K562 (cell line): Measurements from ENCODE around the gene ADCYAP1R1. TPM values are rescaled to one million over a fixed set of nuclear protein-coding genes. Genes with fewer than 3 reads are reported as not detected.

Source experiments
- ATAC-seq: fragments of 200-7000 bp; cut with Tn5 transposase; 3 replicates; pipeline ENCODE4 v1.9.1; 2020; ENCODE audit warnings: moderate library complexity
- BruUV-seq: library from RNA; stranded (reverse); fragments of 400-500 nt; replicated peaks from 2 replicates; lab custom pipeline; 2021; lab: Mats Ljungman, UMichigan
- CTCF ChIA-PET: fragments of 300-600 bp; formaldehyde crosslinking; extraction: SDS; loops from one replicate; lab custom pipeline; 2021; ENCODE audit warnings: low intra/inter-chr PET ratio; lab: Yijun Ruan, JAX
- POLR2A ChIA-PET: fragments of 300-600, 350-650 bp; sonication (Branson Sonifier 250); formaldehyde crosslinking; extraction: SDS; loops from one replicate; lab custom pipeline; 2021; ENCODE audit warnings: antibody characterized with exemption, inconsistent platforms; lab: Yijun Ruan, JAX
- DNase-seq, 4 experiments: peaks; one replicate each; pipeline versions ENCODE4 v3.0.0 to v3.0.0-alpha.2; 2011 to 2018; ENCODE audit warnings: low spot score in 3 of 4, mixed read lengths in 3 of 4; ENCODE audit errors: extremely low read depth in 1 of 4
- FAIRE-seq: peaks from 2 replicates; lab custom pipeline; 2011; peaks lifted over from hg19 to GRCh38; lab: Jason Lieb, UNC
- H2AFZ ChIP-seq: 2 replicates; pipeline ENCODE4 v1.6.0; 2011; ENCODE audit warnings: low read depth, low read length, control low read depth, inconsistent platforms
- H3K27ac ChIP-seq: fragments of 200-600 bp; 3 replicates; pipeline ENCODE4 v1.8.0; 2011; ENCODE audit warnings: low read depth, mild to moderate bottlenecking, control low read depth, inconsistent platforms, low read length, moderate library complexity, mixed read lengths; ENCODE audit errors: extremely low read depth
- H3K27me3 ChIP-seq, 2 experiments: fragments of 300-600 bp in 1 of 2; 2 replicates in 1 of 2; 3 replicates in 1 of 2; pipeline versions ENCODE4 v1.6.0 to v1.8.0; 2011; ENCODE audit warnings: inconsistent platforms in 2 of 2, low read length in 2 of 2, mild to moderate bottlenecking in 1 of 2, mixed read lengths in 1 of 2, moderate library complexity in 1 of 2; ENCODE audit not compliant: control insufficient read depth in 2 of 2, insufficient read depth in 2 of 2
- H3K36me3 ChIP-seq: fragments of 300-600 bp; 3 replicates; pipeline ENCODE4 v1.8.0; 2011; ENCODE audit warnings: mild to moderate bottlenecking, low read length, inconsistent platforms; ENCODE audit not compliant: control insufficient read depth, insufficient read depth
- H3K4me1 ChIP-seq, 2 experiments: fragments of 200-600 bp in 1 of 2; replicated peaks in 1 of 2; 2 replicates in 1 of 2; 3 replicates in 1 of 2; pipeline versions ENCODE4 v1.5.1 to v1.8.0; 2011; ENCODE audit warnings: inconsistent platforms in 2 of 2, low read length in 2 of 2, mild to moderate bottlenecking in 1 of 2, mixed read lengths in 1 of 2, moderate library complexity in 1 of 2; ENCODE audit not compliant: control insufficient read depth in 2 of 2, insufficient read depth in 2 of 2
- H3K4me2 ChIP-seq: 2 replicates; pipeline ENCODE4 v1.6.1; 2011; ENCODE audit warnings: low read length, control low read depth, inconsistent platforms, mixed read lengths; ENCODE audit not compliant: insufficient read depth
- H3K4me3 ChIP-seq: fragments of 200-600 bp; sonication (generic), shearing (Covaris generic); 2 replicates; pipeline ENCODE4 v1.5.1; 2016; ENCODE audit warnings: control low read depth, inconsistent platforms
- H3K79me2 ChIP-seq: fragments of 200-600 bp; 3 replicates; pipeline ENCODE4 v1.8.0; 2011; ENCODE audit warnings: low read length, inconsistent platforms; ENCODE audit not compliant: control insufficient read depth, insufficient read depth
- H3K9ac ChIP-seq, 2 experiments: 2 replicates each; pipeline versions ENCODE4 v1.6.0 to v1.6.1; 2011; ENCODE audit warnings: low read depth in 2 of 2, low read length in 2 of 2, control low read depth in 1 of 2, inconsistent platforms in 1 of 2, mild to moderate bottlenecking in 1 of 2, mixed read lengths in 1 of 2; ENCODE audit not compliant: insufficient read depth in 1 of 2
- H3K9me1 ChIP-seq: one replicate; pipeline ENCODE4 v1.6.0; 2011; ENCODE audit warnings: inconsistent platforms, mild to moderate bottlenecking, low read length, moderate library complexity; ENCODE audit not compliant: control insufficient read depth, insufficient read depth
- H3K9me3 ChIP-seq: replicated peaks from 2 replicates; pipeline ENCODE4 v1.5.1; 2011; ENCODE audit warnings: low read depth, low read length, inconsistent platforms; ENCODE audit not compliant: control insufficient read depth, insufficient read depth
- H4K20me1 ChIP-seq: replicated peaks from 2 replicates; pipeline ENCODE4 v1.6.1; 2011; ENCODE audit warnings: low read length, inconsistent platforms, mixed read lengths; ENCODE audit not compliant: control insufficient read depth, insufficient read depth
- SRSF1 ChIP-seq: fragments of 200-400 bp; formaldehyde crosslinking; IDR thresholded peaks from 2 replicates; pipeline ENCODE4 v1.6.1; 2017; ENCODE audit warnings: mild to moderate bottlenecking, low read depth, low read length, moderate library complexity
- WGBS: fragments of 100-300 bp; shearing (Covaris generic); methylation state at CpG from one replicate; pipeline ENCODE4 v1.1.6; 2016; ENCODE audit warnings: low coverage, mixed read lengths; ENCODE audit not compliant: insufficient coverage; ENCODE audit errors: missing lambda C conversion rate; 5-methylcytosine and 5-hydroxymethylcytosine counted together
- in situ Hi-C: fragments of 300-500 bp; cut with MboI; formaldehyde crosslinking; loops from 4 replicates; pipeline ENCODE4 v1.15.0; 2018; ENCODE audit warnings: inconsistent platforms, mixed read lengths
- intact Hi-C: fragments of 100-400 bp; cut with micrococcal nuclease; formaldehyde crosslinking; loops from 2 replicates; pipeline ENCODE4 v1.14.2; 2022
- polyA plus RNA-seq, 8 experiments: library from polyadenylated mRNA; depleted of rRNA in 4 of 8; stranded (reverse) in 5 of 8; unstranded in 3 of 8; fragments of >200 nt; fragmentation: Nextera tagmentation in 2 of 8; fragmentation: Illumina TruSeq in 1 of 8; extraction: Ambion mirVana in 2 of 8; extraction: Trizol in 1 of 8; gene quantifications; 2 replicates each; pipeline versions ENCODE4 v1.2.1 to v1.2.3, GENCODE V29; 2011 to 2014; ENCODE audit warnings: inconsistent platforms in 1 of 8, missing spikeins in 1 of 8
- total RNA-seq, 7 experiments: library from RNA; depleted of rRNA in 6 of 7; stranded (reverse); fragments of >200 nt in 6 of 7; fragmentation: Illumina TruSeq in 2 of 7; extraction: Trizol in 2 of 7; gene quantifications; 2 replicates each; pipeline versions ENCODE4 v1.2.1 to v1.2.3, GENCODE V29; 2011 to 2021; ENCODE audit warnings: low replicate concordance in 1 of 7
- TF ChIP-seq, protein P1 (sequence below): fragments of 150-350 bp; IDR thresholded peaks from 2 replicates; pipeline ENCODE4 v1.6.1; 2014; ENCODE audit warnings: low read depth, mild to moderate bottlenecking, low read length, borderline replicate concordance

Gene ADCYAP1R1
- total and polyA plus RNA-seq, 9 of the 15 experiments (the other 6 are each of a cell fraction or from before 2014, with no cell fraction given) = 0.03 to 0.07 TPM; not detected in 7

DNA sequence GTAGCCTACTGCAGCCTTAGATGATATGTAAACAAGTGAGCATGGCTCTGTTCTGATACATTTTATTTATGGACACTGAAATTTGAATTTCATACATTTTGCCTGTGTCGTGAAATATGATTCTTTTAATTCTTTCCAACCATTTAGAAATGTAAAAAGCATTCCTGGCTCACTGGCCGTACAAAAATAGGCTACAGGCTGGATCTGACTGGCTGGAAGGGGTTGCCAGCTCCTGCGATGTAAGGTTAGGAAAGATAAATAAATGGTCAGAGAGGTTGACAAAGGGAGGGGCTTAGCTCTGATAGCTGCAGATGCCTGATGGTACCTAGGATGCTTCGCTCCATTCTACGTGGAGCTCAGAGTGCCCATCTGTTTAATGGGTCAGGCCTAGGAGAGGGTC is 3.4 kb downstream of the ADCYAP1R1 start:
- peaks cover 4% of the 10 kb centered on the region for H3K9me1 ChIP-seq
- H3K4me1 ChIP-seq = peaks cover 0 to 7% of the 10 kb centered on the region in 2 experiments; a peak in 2 of 5 replicates
- no peak overlapping the region for H2AFZ ChIP-seq
- no peak for FAIRE-seq
- POLR2A ChIA-PET = interaction anchor here (0.6 to 0.9 kb wide), 3 partner anchors 24 to 270 kb away, joined by 3 read pairs; no protein-coding TSS in a partner anchor
- H4K20me1 ChIP-seq = 0 out of 2 replicates have a peak, but pooled peaks cover 11% of the 10 kb centered on the region
- no peak for TF ChIP-seq SRSF1
- TF ChIP-seq, protein P1, sequence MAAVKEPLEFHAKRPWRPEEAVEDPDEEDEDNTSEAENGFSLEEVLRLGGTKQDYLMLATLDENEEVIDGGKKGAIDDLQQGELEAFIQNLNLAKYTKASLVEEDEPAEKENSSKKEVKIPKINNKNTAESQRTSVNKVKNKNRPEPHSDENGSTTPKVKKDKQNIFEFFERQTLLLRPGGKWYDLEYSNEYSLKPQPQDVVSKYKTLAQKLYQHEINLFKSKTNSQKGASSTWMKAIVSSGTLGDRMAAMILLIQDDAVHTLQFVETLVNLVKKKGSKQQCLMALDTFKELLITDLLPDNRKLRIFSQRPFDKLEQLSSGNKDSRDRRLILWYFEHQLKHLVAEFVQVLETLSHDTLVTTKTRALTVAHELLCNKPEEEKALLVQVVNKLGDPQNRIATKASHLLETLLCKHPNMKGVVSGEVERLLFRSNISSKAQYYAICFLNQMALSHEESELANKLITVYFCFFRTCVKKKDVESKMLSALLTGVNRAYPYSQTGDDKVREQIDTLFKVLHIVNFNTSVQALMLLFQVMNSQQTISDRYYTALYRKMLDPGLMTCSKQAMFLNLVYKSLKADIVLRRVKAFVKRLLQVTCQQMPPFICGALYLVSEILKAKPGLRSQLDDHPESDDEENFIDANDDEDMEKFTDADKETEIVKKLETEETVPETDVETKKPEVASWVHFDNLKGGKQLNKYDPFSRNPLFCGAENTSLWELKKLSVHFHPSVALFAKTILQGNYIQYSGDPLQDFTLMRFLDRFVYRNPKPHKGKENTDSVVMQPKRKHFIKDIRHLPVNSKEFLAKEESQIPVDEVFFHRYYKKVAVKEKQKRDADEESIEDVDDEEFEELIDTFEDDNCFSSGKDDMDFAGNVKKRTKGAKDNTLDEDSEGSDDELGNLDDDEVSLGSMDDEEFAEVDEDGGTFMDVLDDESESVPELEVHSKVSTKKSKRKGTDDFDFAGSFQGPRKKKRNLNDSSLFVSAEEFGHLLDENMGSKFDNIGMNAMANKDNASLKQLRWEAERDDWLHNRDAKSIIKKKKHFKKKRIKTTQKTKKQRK = no peak
- no peak overlapping the region for H3K27ac ChIP-seq
- 2% methylated on average over 5 of the region's 5 CpGs for WGBS
- no peak overlapping the region for H3K4me2 ChIP-seq
- in situ Hi-C loops = no loop called here
- H3K4me3 ChIP-seq = no peak overlapping the region
- no TSS peak for BruUV-seq
- no peak for DNase-seq
- H3K9me3 ChIP-seq = no peaks in the 10 kb centered on the region
- intact Hi-C loops = loop anchor here (5.0 kb wide), 1 partner anchor 67 kb away; no protein-coding TSS in a partner anchor
- H3K79me2 ChIP-seq = no peaks in the 10 kb centered on the region
- no peak for ATAC-seq
- no peaks in the 10 kb centered on the region for H3K36me3 ChIP-seq
- no peak overlapping the region for H3K9ac ChIP-seq
- CTCF ChIA-PET = no interaction called here
- H3K27me3 ChIP-seq = peaks cover 4 to 45% of the 10 kb centered on the region in 2 experiments; a peak in 2 of 5 replicates
